GM10847 (cell line): Measurements from ENCODE around the gene GOLT1B.

ENCODE experiments used
- POLR2A ChIP-seq: IDR thresholded peaks from 2 replicates; pipeline ENCODE4 v1.6.1; 2011; ENCODE audit not compliant: insufficient read length; ENCODE audit errors: extremely low read depth

The GOLT1B gene

DNA sequence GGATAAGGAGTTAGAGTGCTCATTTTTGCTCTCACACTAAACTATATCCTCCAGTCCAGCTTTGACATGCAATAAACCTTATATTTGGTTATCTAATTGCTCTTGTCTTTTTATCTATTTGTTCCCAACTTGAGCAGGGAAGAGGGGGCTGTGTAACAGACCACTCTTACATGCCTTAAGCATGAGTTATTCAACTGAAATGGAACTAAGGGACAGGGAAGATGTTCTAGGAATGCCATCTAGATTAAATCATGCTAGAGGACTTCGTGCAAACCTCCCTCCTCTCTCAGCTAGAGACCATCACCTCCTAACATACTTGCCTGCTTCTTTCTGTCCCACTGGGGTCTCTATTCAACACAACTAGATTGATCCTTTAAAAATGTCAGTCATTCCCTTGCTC, 45.1 kb downstream of the GOLT1B start:
- TF ChIP-seq POLR2A, result no peak

DNA sequence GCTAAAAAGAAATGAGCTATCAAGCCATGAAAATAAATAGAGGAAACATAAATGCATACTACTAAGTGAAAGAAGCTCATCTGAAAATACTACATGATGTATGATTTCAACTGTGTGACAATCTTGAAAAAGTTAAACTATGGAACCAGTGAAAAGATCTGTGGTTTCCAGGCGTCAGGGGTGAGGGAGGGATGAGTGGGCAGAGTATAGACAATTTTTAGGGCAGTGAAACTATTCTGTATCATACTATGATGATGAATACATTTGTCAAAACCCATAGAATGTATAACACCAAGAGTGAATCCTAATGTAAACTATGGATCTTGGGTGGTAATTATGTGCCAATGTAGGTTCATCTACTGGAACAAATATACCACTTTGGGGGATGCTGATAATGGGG, 45.8 kb downstream of the GOLT1B start:
- TF ChIP-seq POLR2A, result no peak

DNA sequence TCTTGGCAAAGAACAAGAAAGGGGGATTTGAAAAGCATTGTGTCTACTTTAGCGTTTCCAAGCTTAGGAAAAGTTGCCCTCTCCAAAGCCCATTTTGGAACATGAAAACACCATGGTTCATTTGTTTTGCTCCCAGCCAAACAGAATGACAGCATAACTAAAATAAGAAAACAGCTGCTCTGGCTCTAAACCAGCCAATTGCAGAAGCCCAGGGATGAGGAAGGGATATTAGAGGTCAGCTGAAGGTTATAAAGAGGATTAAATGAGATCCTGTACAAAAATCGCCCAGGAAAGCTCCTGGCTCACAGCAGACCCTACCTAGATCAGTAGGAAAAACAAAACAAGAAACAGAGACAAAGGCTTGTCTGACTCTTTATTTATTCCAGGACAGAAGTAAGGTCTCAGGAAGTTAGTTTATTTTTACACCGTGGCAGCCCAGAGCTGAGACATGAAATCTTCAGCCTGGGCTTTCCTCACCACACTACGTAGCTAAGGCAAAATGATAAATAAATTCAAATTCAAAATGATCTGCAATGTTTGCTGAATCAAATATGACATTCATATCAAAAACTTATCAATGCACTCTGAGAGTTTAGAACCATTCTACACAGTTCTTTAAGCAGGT, 50.4 kb downstream of the GOLT1B start:
- TF ChIP-seq POLR2A, result no peak

DNA sequence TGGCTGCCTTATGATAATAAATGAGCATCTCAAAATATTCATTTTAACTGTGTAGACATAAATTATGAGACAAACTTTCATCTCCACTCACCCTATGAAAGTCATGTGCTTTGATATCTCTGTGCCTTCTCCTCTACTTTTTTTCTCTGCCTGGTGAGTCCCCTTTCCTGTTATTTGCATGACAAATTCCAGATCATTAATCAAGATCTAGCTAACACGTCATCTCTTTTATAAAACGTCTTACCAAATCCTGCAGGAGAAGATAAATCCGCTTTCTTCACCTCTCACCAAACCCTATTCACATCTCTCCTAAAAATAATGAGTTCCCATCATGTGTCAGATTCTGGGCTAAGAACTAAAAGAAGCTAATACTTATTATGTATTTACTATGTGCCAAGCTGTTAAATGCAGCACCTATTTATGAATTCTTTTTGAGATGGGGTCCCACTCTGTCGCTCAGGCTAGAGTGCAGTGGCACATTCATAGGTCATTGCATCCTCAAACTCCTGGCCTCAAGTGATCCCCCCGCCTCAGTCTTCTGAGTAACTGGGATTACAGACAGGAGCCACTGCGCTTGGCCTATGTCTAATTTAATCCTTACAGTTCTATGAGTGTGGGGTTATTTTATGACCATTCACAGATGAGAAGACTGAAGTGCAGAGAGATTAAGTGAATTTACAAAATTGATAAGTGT, 51.2 kb downstream of the GOLT1B start:
- TF ChIP-seq POLR2A, result no peak

DNA sequence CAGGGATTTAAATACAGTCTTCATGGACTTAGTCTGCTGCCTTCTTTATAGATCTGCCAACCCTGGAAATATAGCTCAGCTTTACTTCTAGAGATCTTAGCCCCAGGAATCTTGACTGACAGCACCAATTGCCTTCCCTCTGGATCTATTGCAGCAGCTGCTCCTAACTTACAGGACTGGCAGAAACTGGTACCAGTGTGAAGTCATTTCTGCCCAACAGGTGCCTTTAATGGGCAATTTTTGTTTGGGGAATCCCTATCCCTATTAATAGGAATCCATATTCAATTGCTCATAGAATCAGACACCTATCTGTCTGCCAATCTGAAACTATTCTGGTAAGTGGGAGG, 51.7 kb downstream of the GOLT1B start:
- TF ChIP-seq POLR2A, result no peak

DNA sequence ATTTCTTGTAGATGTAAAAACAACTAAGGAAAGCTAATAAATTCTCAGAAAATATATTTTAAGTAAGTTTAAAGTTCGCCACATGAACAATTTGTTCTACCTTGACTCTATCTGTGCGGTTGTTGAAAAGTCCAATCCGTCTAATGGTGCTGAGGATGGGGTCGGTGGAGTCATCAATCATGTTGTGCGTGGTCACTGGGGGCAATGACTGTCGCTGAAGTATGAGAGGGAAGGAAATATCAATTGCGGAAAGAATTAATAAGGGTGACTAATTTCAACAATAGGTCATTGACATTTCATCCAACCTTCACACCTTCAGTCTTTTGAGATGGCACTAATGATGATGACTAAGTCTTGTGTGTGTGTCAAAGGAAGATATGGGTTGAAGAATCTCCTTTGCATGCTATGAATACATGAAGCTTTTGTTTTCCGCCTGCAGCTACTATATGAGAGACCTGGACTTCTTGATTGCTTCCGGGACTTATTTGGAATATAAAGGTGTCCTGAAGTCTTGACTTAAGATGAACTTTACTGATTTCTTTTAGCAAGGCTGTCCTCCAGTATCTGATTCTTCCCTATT, 56.6 kb downstream of the GOLT1B start:
- TF ChIP-seq POLR2A, result no peak

DNA sequence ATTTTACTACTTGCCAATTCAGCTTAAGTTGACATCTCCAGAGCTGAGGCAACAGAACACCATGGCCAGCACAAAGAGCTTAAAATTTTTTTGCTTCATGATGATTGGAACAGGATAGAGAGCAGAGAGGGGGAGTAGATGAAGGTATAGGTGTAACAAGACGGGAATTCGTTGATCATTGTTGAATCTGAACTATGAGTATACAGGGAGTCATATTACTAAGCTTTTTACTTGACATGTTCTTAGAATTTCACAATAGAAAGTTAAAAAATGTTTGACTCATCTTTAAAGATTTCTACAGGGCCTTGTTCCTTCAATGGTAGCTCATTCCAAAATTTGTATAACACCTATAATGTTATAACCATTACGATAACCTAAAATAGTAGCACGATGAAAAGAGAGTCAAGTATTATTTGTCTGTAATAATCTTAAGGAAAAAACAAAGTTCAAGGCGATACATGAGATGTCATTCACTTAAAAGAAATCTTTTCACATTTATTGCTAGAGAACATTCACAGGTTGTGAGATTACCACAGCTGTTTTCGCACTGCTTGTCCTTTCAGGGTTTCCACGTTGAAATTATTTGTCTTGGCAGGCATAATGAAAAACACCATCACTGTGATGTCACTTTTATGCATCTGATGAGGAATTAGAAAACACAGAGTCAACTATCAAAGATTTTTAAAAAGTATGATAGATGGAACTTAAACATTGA, 58.4 kb downstream of the GOLT1B start:
- TF ChIP-seq POLR2A, result no peak

DNA sequence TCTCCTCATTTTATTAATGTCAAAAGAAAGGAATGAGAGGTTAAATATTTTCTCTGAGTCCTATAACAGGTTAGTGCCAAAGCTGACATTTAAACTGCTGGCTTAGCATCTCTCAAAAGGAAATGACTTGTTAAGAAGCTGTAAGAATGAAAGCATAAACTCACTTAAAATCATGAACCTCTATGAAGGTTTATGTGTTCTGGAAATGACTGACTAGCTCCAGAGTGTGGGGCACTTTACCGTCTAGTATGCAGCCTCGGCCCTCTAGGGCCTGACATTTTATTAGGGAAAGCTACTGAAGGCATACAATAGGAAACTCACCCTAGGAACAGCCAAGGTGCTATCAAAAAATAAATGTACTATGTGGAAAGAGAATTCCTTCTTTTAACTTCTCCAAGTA, 59.6 kb downstream of the GOLT1B start:
- TF ChIP-seq POLR2A, result no peak

DNA sequence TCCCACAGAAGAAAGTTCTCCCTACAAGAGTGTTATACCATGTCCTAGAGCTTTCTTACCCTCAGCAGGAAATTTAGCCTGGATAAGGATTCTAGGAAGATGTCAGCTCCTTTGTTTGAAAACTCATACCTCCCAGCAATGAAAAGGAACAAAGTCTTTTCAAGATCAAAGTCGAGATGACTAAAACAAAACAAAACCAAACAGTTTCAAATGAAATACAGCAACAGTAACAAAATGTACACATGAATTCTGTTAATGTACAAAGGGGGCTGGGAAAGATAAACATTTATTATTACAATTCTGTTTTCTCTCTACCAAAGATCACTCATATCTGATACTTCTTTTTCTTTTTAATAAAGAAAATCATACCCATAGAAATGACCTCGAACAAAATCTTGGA, 61.3 kb downstream of the GOLT1B start:
- no peak for TF ChIP-seq POLR2A

DNA sequence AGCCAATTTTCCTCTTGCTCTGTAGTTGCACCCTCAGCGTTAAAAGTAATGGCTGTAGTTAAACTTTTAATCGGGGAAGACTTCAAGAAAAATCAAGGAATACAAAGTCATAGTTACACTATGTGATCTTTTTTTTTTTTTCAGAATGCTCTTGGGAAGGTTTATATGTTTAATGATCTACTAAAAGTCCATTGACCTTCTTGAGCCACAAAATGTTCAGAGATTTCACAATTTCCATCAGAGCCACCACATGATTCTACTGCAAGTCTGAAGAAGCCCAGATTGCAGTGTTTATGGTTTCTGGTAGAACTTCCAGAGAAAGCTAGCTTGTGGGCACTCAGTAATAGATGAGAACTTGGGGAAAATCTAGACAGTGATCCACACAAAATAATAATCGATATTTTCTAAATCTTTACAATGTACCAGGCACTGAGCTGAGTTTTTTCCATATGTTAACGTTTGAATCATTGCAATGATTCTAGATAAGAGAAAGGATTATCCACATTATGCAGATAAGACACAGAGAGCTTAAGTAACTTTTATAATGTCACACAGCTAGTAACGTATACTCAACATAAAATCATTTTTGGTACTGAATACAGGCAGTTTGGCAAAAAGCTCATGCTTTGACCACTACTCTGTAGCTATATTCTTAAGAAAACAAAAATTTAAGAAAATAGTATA, 64.8 kb downstream of the GOLT1B start:
- TF ChIP-seq POLR2A, result no peak

DNA sequence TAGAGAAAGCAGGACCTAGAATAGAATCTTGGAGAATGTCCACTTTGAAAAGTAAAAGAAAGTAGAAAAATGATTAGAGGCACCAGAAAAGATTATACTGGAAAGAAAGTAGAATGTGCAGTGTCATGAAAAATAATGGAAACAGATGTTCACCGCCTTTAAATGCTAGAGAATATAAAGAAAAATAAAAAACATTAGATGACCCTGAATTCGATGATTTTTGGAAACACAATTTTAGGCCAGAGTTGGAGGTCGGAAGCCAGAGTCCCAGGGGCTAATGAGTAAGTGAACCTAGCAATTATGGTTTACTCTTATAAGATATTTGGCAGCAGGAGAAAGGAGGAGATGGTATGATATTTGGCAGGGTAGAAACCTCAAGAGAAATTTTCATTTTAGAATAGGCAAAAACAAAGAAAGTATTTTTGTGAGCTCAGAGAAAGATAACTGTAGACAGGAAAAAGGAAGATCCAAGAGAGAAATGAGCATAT, 65.4 kb downstream of the GOLT1B start:
- TF ChIP-seq POLR2A, result no peak
